HepG2 (cell line): Measurements from ENCODE around the gene HECA. TPM values are rescaled to one million over a fixed set of nuclear protein-coding genes. Genes with fewer than 3 reads are reported as not detected.

Experiments used
- CEBPB ChIP-seq: IDR thresholded peaks from 2 replicates; pipeline ENCODE4 v1.6.1; 2011; ENCODE audit warnings: low read depth, low read length, improper control_type of control experiment, borderline replicate concordance
- DR1 ChIP-seq: sonication (generic); formaldehyde crosslinking; IDR thresholded peaks from 2 replicates; pipeline ENCODE4 v1.8.0; 2021; ENCODE audit warnings: mild to moderate bottlenecking, missing genetic modification reagents, inconsistent platforms
- GLI4 ChIP-seq: sonication (generic); formaldehyde crosslinking; IDR thresholded peaks from 2 replicates; pipeline ENCODE4 v1.5.1; 2020; ENCODE audit warnings: missing genetic modification reagents, mild to moderate bottlenecking, moderate library complexity, borderline replicate concordance
- HDAC1 ChIP-seq: sonication (generic); formaldehyde crosslinking; IDR thresholded peaks from 2 replicates; pipeline ENCODE4 v1.5.1; 2020; ENCODE audit warnings: mild to moderate bottlenecking, missing genetic modification reagents
- HNF4A ChIP-seq: sonication (generic); formaldehyde crosslinking; IDR thresholded peaks from 2 replicates; pipeline ENCODE4 v1.4.0; 2020; ENCODE audit warnings: missing genetic modification reagents
- HOXD1 ChIP-seq: sonication (generic); formaldehyde crosslinking; IDR thresholded peaks from 2 replicates; pipeline ENCODE4 v1.5.0; 2020; ENCODE audit warnings: missing genetic modification reagents
- LBX2 ChIP-seq: sonication (generic); formaldehyde crosslinking; IDR thresholded peaks from 2 replicates; pipeline ENCODE4 v1.5.0; 2020; ENCODE audit warnings: missing genetic modification reagents, mild to moderate bottlenecking, borderline replicate concordance
- MED8 ChIP-seq: sonication (generic); formaldehyde crosslinking; IDR thresholded peaks from 2 replicates; pipeline ENCODE4 v1.8.1; 2023; ENCODE audit warnings: mild to moderate bottlenecking, missing genetic modification reagents; ENCODE audit not compliant: insufficient replicate concordance
- MXD3 ChIP-seq: IDR thresholded peaks from 2 replicates; pipeline ENCODE4 v1.6.1; 2016; ENCODE audit warnings: mild to moderate bottlenecking, missing biosample characterization, missing genetic modification reagents
- NCOR1 ChIP-seq: fragments of 200-600 bp; sonication (generic); IDR thresholded peaks from 2 replicates; pipeline ENCODE4 v1.7.0; 2017; ENCODE audit warnings: antibody characterized with exemption, low read length, borderline replicate concordance
- NFAT5 ChIP-seq: sonication (generic); formaldehyde crosslinking; IDR thresholded peaks from 2 replicates; pipeline ENCODE4 v1.4.0; 2020; ENCODE audit warnings: missing genetic modification reagents
- ONECUT2 ChIP-seq: sonication (generic); formaldehyde crosslinking; IDR thresholded peaks from 2 replicates; pipeline ENCODE4 v1.4.0; 2020; ENCODE audit warnings: missing genetic modification reagents
- RFX3 ChIP-seq: IDR thresholded peaks from 2 replicates; pipeline ENCODE4 v1.6.1; 2016; ENCODE audit warnings: missing biosample characterization, missing genetic modification reagents
- RXRB ChIP-seq: IDR thresholded peaks from 2 replicates; pipeline ENCODE4 v1.6.1; 2016; ENCODE audit warnings: borderline replicate concordance, missing genetic modification reagents, missing compliant biosample characterization
- SCMH1 ChIP-seq: sonication (generic); formaldehyde crosslinking; IDR thresholded peaks from 2 replicates; pipeline ENCODE4 v1.9.0; 2021; ENCODE audit warnings: missing genetic modification reagents, mild to moderate bottlenecking, borderline replicate concordance
- SIN3A ChIP-seq: IDR thresholded peaks from 2 replicates; pipeline ENCODE4 v1.6.1; 2011; ENCODE audit warnings: low read depth, mild to moderate bottlenecking, control low read depth, low read length, borderline replicate concordance
- YEATS4 ChIP-seq: sonication (generic); formaldehyde crosslinking; IDR thresholded peaks from 2 replicates; pipeline ENCODE4 v1.4.0; 2020; ENCODE audit warnings: missing genetic modification reagents, borderline replicate concordance
- ZBTB14 ChIP-seq: sonication (generic); formaldehyde crosslinking; IDR thresholded peaks from 2 replicates; pipeline ENCODE4 v1.4.0; 2020; ENCODE audit warnings: missing genetic modification reagents
- ZC3H13 ChIP-seq: sonication (generic); formaldehyde crosslinking; IDR thresholded peaks from 2 replicates; pipeline ENCODE4 v1.8.1; 2023; ENCODE audit warnings: mild to moderate bottlenecking, missing genetic modification reagents, moderate library complexity
- ZNF3 ChIP-seq: IDR thresholded peaks from 2 replicates; pipeline ENCODE4 v1.7.0; 2017; ENCODE audit warnings: inconsistent platforms
- ZNF605 ChIP-seq: sonication (generic); formaldehyde crosslinking; IDR thresholded peaks from 2 replicates; pipeline ENCODE4 v1.8.0; 2022; ENCODE audit warnings: mild to moderate bottlenecking, missing genetic modification reagents
- ZNF746 ChIP-seq: sonication (generic); formaldehyde crosslinking; IDR thresholded peaks from 2 replicates; pipeline ENCODE4 v1.8.0; 2022; ENCODE audit warnings: mild to moderate bottlenecking, missing genetic modification reagents
- ZNF788 ChIP-seq: sonication (generic); formaldehyde crosslinking; IDR thresholded peaks from 2 replicates; pipeline ENCODE4 v1.5.0; 2020; ENCODE audit warnings: mild to moderate bottlenecking, missing genetic modification reagents, borderline replicate concordance
- polyA plus RNA-seq, 8 experiments: library from polyadenylated mRNA; depleted of rRNA in 3 of 8; stranded (reverse) in 7 of 8; unstranded in 1 of 8; fragments of >200 nt; fragmentation: Illumina TruSeq in 4 of 8; extraction: Trizol in 4 of 8; gene quantifications; 2 replicates each; pipeline versions ENCODE4 v1.2.1 to v1.2.3, GENCODE V29; 2011 to 2016; ENCODE audit warnings: low read depth in 4 of 8, missing spikeins in 1 of 8, mixed read lengths in 1 of 8; ENCODE audit not compliant: insufficient read depth in 1 of 8
- total RNA-seq, 5 experiments: library from RNA; depleted of rRNA; stranded (reverse); fragments of >200 nt; fragmentation: Illumina TruSeq; extraction: Trizol; gene quantifications; 2 replicates each; pipeline ENCODE4 v1.2.3, GENCODE V29; 2016; ENCODE audit warnings: low read depth in 1 of 5

Gene HECA
- total and polyA plus RNA-seq, 2 of the 13 experiments (the other 11 are each of a cell fraction or from before 2014, with no cell fraction given): 0.18 to 0.49 TPM

GRCh38 chr6:139134817-139135577 lies at the start of gene HECA (continued):
- TF ChIP-seq ZBTB14 (CRISPR knock-in tag) (peak; percentile 13; the same call in 1 of the 2 replicates), ZNF605 (CRISPR knock-in tag) (0 out of 2 replicates have a peak, but pooled peaks have one; percentile 34), ONECUT2 (CRISPR knock-in tag) (no peak), ZNF746 (no peak), ZNF3 (CRISPR knock-in tag) (no peak), LBX2 (no peak), RFX3 (CRISPR knock-in tag) (no peak), ZC3H13 (CRISPR knock-in tag) (no peak), MXD3 (CRISPR knock-in tag) (peak; percentile 66; the same call in 1 of the 2 replicates), HOXD1 (CRISPR knock-in tag) (no peak), SIN3A (no peak), RXRB (CRISPR knock-in tag) (0 out of 2 replicates have a peak, but pooled peaks have one; percentile 10), CEBPB (no peak), DR1 (no peak), GLI4 (CRISPR knock-in tag) (no peak), SCMH1 (CRISPR knock-in tag) (no peak), HNF4A (CRISPR knock-in tag) (no peak), MED8 (CRISPR knock-in tag) (no peak), YEATS4 (CRISPR knock-in tag) (0 out of 2 replicates have a peak, but pooled peaks have one; percentile 23), NCOR1 (no peak), HDAC1 (CRISPR knock-in tag) (peak; percentile 54), NFAT5 (CRISPR knock-in tag) (no peak), ZNF788 (CRISPR knock-in tag) (no peak)
